HepG2 (cell line): Measurements from ENCODE around the gene STX10. TPM values are rescaled to one million over a fixed set of nuclear protein-coding genes. Genes with fewer than 3 reads are reported as not detected.

Source experiments
- ATM ChIP-seq: fragments of 450-650 bp; IDR thresholded peaks from 2 replicates; pipeline ENCODE4 v1.7.1; 2017; ENCODE audit warnings: mild to moderate bottlenecking, borderline replicate concordance
- HOXD1 ChIP-seq: sonication (generic); formaldehyde crosslinking; IDR thresholded peaks from 2 replicates; pipeline ENCODE4 v1.5.0; 2020; ENCODE audit warnings: missing genetic modification reagents
- MAFG ChIP-seq: sonication (generic); formaldehyde crosslinking; IDR thresholded peaks from 2 replicates; pipeline ENCODE4 v1.5.1; 2020; ENCODE audit warnings: mild to moderate bottlenecking, missing genetic modification reagents
- MTA1 ChIP-seq: sonication (generic); formaldehyde crosslinking; IDR thresholded peaks from 2 replicates; pipeline ENCODE4 v1.4.0; 2020; ENCODE audit warnings: missing genetic modification reagents, mild to moderate bottlenecking, borderline replicate concordance
- NCOR1 ChIP-seq: fragments of 200-600 bp; sonication (generic); IDR thresholded peaks from 2 replicates; pipeline ENCODE4 v1.7.0; 2017; ENCODE audit warnings: antibody characterized with exemption, low read length, borderline replicate concordance
- NFKB2 ChIP-seq: sonication (generic); formaldehyde crosslinking; IDR thresholded peaks from 2 replicates; pipeline ENCODE4 v1.4.0; 2020; ENCODE audit warnings: missing genetic modification reagents, borderline replicate concordance
- RAD21 ChIP-seq: fragments of 450-650 bp; formaldehyde crosslinking; IDR thresholded peaks from 2 replicates; pipeline ENCODE4 v1.5.0; 2020; ENCODE audit warnings: mild to moderate bottlenecking
- RARA ChIP-seq: IDR thresholded peaks from 2 replicates; pipeline ENCODE4 v1.6.1; 2016; ENCODE audit warnings: missing genetic modification reagents, missing compliant biosample characterization
- SATB2 ChIP-seq: sonication (generic); formaldehyde crosslinking; IDR thresholded peaks from 2 replicates; pipeline ENCODE4 v1.5.0; 2020; ENCODE audit warnings: missing genetic modification reagents
- SMAD1 ChIP-seq: sonication (generic); formaldehyde crosslinking; IDR thresholded peaks from 2 replicates; pipeline ENCODE4 v1.4.0; 2020; ENCODE audit warnings: missing genetic modification reagents, low read depth, mild to moderate bottlenecking, borderline replicate concordance
- SMAD9 ChIP-seq: sonication (generic); formaldehyde crosslinking; IDR thresholded peaks from 2 replicates; pipeline ENCODE4 v1.5.1; 2020; ENCODE audit warnings: mild to moderate bottlenecking, missing genetic modification reagents
- STAG1 ChIP-seq: sonication (generic); formaldehyde crosslinking; IDR thresholded peaks from 2 replicates; pipeline ENCODE4 v1.4.0; 2020; ENCODE audit warnings: missing genetic modification reagents
- TARDBP ChIP-seq: sonication (generic); formaldehyde crosslinking; IDR thresholded peaks from 2 replicates; pipeline ENCODE4 v1.8.0; 2022; ENCODE audit warnings: mild to moderate bottlenecking, missing genetic modification reagents
- TEAD2 ChIP-seq: sonication (generic); formaldehyde crosslinking; IDR thresholded peaks from 2 replicates; pipeline ENCODE4 v1.9.0; 2021; ENCODE audit warnings: missing genetic modification reagents
- ZNF12 ChIP-seq: sonication (generic); formaldehyde crosslinking; IDR thresholded peaks from 2 replicates; pipeline ENCODE4 v1.5.0; 2020; ENCODE audit warnings: missing genetic modification reagents
- ZNF333 ChIP-seq: sonication (generic); formaldehyde crosslinking; IDR thresholded peaks from 2 replicates; pipeline ENCODE4 v1.4.0; 2020; ENCODE audit warnings: mild to moderate bottlenecking, missing genetic modification reagents, borderline replicate concordance
- ZNF652 ChIP-seq: IDR thresholded peaks from 2 replicates; pipeline ENCODE4 v1.6.1; 2016; ENCODE audit warnings: low read depth, borderline replicate concordance
- ZSCAN20 ChIP-seq: sonication (generic); formaldehyde crosslinking; IDR thresholded peaks from 2 replicates; pipeline ENCODE4 v1.4.0; 2020; ENCODE audit warnings: missing genetic modification reagents, mild to moderate bottlenecking, borderline replicate concordance
- polyA plus RNA-seq, 8 experiments: library from polyadenylated mRNA; depleted of rRNA in 3 of 8; stranded (reverse) in 7 of 8; unstranded in 1 of 8; fragments of >200 nt; fragmentation: Illumina TruSeq in 4 of 8; extraction: Trizol in 4 of 8; gene quantifications; 2 replicates each; pipeline versions ENCODE4 v1.2.1 to v1.2.3, GENCODE V29; 2011 to 2016; ENCODE audit warnings: low read depth in 4 of 8, missing spikeins in 1 of 8, mixed read lengths in 1 of 8; ENCODE audit not compliant: insufficient read depth in 1 of 8
- total RNA-seq, 5 experiments: library from RNA; depleted of rRNA; stranded (reverse); fragments of >200 nt; fragmentation: Illumina TruSeq; extraction: Trizol; gene quantifications; 2 replicates each; pipeline ENCODE4 v1.2.3, GENCODE V29; 2016; ENCODE audit warnings: low read depth in 1 of 5
- TF ChIP-seq, protein P1 (sequence below): sonication (generic); formaldehyde crosslinking; conservative IDR thresholded peaks from 2 replicates; pipeline ENCODE4 v1.8.1; 2023; ENCODE audit warnings: missing genetic modification reagents
- TF ChIP-seq, protein P2 (sequence below): sonication (generic); formaldehyde crosslinking; IDR thresholded peaks from 2 replicates; pipeline ENCODE4 v1.5.1; 2020; ENCODE audit warnings: mild to moderate bottlenecking, missing genetic modification reagents, borderline replicate concordance

Gene STX10
- total and polyA plus RNA-seq, 2 of the 13 experiments (the other 11 are each of a cell fraction or from before 2014, with no cell fraction given), result 47.9 to 66.4 TPM

DNA sequence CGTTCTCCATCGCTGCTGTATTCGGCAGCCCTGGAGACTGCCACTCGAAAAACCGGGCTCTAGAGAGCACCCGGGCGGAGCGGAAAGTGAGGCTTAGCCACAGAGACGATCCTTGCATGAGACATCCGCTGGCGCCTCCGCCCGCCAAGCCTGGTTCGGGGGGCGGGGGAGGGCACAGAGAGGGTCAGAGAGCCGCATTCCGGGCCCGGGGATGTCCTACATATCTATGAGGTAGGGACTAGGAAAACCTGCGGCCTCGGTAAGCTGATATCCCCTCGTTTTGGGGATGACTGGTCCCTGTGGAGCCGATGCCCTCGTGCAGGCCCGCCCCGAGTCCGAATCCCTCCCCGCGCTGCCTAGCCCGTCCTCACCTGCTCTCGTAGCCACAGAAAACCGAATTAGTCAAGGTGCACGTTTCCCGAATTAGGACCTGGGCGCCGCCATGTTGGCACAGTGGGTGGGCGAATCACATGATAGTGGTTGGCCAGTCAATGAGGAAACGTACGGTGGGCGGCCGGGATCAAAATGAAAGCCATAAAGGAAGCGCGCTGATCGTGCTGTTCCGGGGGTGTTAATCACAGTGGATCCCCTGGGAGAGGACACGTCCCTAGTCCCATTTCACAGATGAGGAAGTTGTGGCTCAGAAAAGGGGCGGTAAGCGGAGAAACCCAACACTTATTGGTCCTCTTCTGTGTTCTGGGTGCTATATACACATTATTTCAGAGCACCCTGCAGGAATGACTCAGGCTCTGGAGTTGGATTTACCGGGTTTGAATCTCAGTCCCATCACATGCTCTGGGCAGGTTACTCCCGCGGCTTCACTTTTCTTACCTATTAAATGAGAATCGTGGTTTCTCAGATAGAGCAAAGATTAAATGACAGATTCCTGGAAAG lies 33.6 kb downstream of the STX10 start, which contains the start of gene TRMT1 (continued):
- TF ChIP-seq HOXD1 (no peak; the same call in 1 of the 2 replicates), ZNF652 (CRISPR knock-in tag) (no peak), MTA1 (peak; percentile 39; the same call in 1 of the 2 replicates), TEAD2 (no peak), SMAD1 (CRISPR knock-in tag) (peak; percentile 64; the same call in 1 of the 2 replicates), TARDBP (peak; percentile 85), SATB2 (CRISPR knock-in tag) (no peak), ATM (no peak), NFKB2 (CRISPR knock-in tag) (peak; percentile 56; the same call in 1 of the 2 replicates), ZNF12 (CRISPR knock-in tag) (no peak), SMAD9 (CRISPR knock-in tag) (no peak), MAFG (CRISPR knock-in tag) (no peak; the same call in 1 of the 2 replicates), RARA (CRISPR knock-in tag) (no peak), NCOR1 (peak; percentile 39; the same call in 1 of the 2 replicates), RAD21 (CRISPR knock-in tag) (no peak), ZNF333 (CRISPR knock-in tag) (no peak), STAG1 (CRISPR knock-in tag) (no peak), ZSCAN20 (CRISPR knock-in tag) (0 out of 2 replicates have a peak, but pooled peaks have one; percentile 77)
- TF ChIP-seq, protein P1, sequence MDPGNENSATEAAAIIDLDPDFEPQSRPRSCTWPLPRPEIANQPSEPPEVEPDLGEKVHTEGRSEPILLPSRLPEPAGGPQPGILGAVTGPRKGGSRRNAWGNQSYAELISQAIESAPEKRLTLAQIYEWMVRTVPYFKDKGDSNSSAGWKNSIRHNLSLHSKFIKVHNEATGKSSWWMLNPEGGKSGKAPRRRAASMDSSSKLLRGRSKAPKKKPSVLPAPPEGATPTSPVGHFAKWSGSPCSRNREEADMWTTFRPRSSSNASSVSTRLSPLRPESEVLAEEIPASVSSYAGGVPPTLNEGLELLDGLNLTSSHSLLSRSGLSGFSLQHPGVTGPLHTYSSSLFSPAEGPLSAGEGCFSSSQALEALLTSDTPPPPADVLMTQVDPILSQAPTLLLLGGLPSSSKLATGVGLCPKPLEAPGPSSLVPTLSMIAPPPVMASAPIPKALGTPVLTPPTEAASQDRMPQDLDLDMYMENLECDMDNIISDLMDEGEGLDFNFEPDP (CRISPR knock-in tag), result no peak
- TF ChIP-seq, protein P2, sequence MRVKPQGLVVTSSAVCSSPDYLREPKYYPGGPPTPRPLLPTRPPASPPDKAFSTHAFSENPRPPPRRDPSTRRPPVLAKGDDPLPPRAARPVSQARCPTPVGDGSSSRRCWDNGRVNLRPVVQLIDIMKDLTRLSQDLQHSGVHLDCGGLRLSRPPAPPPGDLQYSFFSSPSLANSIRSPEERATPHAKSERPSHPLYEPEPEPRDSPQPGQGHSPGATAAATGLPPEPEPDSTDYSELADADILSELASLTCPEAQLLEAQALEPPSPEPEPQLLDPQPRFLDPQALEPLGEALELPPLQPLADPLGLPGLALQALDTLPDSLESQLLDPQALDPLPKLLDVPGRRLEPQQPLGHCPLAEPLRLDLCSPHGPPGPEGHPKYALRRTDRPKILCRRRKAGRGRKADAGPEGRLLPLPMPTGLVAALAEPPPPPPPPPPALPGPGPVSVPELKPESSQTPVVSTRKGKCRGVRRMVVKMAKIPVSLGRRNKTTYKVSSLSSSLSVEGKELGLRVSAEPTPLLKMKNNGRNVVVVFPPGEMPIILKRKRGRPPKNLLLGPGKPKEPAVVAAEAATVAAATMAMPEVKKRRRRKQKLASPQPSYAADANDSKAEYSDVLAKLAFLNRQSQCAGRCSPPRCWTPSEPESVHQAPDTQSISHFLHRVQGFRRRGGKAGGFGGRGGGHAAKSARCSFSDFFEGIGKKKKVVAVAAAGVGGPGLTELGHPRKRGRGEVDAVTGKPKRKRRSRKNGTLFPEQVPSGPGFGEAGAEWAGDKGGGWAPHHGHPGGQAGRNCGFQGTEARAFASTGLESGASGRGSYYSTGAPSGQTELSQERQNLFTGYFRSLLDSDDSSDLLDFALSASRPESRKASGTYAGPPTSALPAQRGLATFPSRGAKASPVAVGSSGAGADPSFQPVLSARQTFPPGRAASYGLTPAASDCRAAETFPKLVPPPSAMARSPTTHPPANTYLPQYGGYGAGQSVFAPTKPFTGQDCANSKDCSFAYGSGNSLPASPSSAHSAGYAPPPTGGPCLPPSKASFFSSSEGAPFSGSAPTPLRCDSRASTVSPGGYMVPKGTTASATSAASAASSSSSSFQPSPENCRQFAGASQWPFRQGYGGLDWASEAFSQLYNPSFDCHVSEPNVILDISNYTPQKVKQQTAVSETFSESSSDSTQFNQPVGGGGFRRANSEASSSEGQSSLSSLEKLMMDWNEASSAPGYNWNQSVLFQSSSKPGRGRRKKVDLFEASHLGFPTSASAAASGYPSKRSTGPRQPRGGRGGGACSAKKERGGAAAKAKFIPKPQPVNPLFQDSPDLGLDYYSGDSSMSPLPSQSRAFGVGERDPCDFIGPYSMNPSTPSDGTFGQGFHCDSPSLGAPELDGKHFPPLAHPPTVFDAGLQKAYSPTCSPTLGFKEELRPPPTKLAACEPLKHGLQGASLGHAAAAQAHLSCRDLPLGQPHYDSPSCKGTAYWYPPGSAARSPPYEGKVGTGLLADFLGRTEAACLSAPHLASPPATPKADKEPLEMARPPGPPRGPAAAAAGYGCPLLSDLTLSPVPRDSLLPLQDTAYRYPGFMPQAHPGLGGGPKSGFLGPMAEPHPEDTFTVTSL (CRISPR knock-in tag), result peak; percentile 68
